Measurements from ENCODE around the gene BST2.

DNA sequence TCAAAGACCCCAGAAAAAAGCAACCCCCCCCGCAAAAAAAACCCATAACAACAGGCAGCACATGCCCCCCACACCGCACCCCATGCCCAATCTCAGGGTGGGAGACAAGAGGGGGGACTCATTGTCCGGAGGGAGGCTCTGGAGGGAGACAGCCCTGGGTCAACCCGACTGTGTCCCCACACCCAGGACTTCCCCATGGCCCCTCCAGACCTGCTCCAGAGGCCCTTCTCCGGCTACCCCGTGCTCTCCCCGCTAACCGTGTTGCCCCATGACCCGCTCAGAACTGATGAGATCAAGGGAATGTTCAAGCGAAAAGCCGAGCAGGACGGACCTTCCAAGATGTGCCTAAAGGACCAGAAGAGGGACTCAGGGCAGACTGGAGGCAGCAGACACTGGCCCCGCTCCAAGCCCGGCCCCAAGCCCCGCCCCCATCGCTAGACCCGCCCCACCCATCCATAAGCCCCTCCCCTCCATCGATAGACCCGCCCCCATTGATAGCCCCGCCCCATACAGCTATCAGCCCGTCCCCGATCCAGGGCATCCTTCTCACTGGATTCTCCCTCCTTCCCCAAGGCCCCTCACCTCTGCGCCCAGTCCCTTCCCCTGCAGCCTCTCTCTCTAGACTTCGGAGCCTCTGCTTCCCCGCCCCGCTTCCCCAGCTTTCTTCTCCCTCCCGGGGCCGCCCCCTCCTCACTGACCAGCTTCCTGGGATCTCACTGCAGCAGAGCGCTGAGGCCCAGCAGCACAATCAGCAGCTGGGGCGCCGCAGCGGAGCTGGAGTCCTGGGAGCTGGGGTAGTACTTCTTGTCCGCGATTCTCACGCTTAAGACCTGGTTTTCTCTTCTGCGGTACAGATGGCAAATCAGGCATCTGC is 2.2 kb downstream of the BST2 start:
- TF ChIP-seq, protein P1, sequence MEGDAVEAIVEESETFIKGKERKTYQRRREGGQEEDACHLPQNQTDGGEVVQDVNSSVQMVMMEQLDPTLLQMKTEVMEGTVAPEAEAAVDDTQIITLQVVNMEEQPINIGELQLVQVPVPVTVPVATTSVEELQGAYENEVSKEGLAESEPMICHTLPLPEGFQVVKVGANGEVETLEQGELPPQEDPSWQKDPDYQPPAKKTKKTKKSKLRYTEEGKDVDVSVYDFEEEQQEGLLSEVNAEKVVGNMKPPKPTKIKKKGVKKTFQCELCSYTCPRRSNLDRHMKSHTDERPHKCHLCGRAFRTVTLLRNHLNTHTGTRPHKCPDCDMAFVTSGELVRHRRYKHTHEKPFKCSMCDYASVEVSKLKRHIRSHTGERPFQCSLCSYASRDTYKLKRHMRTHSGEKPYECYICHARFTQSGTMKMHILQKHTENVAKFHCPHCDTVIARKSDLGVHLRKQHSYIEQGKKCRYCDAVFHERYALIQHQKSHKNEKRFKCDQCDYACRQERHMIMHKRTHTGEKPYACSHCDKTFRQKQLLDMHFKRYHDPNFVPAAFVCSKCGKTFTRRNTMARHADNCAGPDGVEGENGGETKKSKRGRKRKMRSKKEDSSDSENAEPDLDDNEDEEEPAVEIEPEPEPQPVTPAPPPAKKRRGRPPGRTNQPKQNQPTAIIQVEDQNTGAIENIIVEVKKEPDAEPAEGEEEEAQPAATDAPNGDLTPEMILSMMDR (optimal IDR thresholded peaks at IDR 0.05 in 1 of 3, IDR thresholded peaks at IDR 0.05 in 1 of 3, conservative IDR thresholded peaks at IDR 0.05 in 1 of 3; ENCODE audit: extremely low read depth in 1 of 3, insufficient read depth in 2 of 3, low read length in 3 of 3), result no peak
- TF ChIP-seq EZH2 (IDR thresholded peaks at IDR 0.05; ENCODE audit: low read length), result no peak
